HG02938 (cell line): Measurements from ENCODE around the gene SPIN1.

Source experiments
- ATAC-seq: cut with Tn5 transposase; IDR thresholded peaks from one replicate; pipeline ENCODE4 v1.9.1; 2021; ENCODE audit warnings: mild to moderate bottlenecking, moderate library complexity; ENCODE audit not compliant: unreplicated experiment

The SPIN1 gene

DNA sequence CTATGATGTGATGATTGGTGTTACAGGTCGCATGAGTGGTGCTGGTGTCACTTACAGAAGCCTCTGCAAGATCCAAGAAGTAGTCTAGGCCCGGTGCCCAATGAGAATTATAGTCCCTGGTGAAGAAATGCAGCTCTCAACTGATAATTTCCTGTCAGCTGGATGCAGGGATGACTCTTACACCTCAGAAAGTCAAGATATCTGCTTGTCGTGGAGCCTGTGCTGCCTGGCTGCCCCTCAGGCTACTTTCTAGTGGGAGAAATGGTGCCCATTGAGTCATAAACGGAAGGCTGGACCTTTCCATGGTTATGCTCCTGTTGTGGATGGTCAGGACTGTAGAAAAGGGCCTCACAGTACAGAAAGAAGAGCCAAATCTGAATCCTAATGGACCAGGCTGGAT, 99.9 kb downstream of the SPIN1 start:
- ATAC-seq: no peak

DNA sequence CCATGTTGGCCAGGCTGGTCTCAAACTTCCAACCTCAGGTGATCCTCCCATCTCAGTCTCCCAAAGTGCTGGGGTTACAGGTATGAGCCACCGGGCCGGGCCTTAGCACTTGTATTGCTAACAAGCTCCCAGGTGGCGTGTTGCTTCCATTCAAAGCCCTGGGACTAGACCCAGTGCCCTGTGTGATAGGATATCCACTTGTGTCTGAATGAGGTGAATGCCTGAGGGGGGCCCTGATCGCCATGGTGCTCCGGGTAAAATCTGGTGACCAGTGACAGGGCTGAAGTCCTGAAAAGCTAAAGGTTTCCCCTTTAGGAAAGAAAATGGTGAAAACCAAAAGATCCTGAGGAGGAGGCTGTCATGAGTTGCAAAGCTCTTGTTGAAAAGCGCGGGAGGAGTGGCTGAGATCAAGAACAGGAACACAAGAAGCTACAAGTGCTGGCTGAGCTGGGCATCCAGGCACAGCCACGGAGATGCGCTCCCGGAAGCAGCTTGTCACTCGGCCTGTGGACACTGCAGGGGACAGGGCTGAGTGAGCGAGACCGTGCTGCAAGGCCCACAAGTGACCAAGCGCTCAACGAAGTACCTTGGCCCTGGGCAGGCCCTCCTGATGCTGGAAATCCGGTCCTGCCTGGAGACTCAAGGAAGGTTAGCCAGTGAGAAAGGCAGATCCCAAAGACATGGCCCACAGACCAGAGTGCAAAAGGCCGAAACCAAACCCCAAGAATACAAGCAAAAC, 106.9 kb downstream of the SPIN1 start:
- no peak for ATAC-seq

DNA sequence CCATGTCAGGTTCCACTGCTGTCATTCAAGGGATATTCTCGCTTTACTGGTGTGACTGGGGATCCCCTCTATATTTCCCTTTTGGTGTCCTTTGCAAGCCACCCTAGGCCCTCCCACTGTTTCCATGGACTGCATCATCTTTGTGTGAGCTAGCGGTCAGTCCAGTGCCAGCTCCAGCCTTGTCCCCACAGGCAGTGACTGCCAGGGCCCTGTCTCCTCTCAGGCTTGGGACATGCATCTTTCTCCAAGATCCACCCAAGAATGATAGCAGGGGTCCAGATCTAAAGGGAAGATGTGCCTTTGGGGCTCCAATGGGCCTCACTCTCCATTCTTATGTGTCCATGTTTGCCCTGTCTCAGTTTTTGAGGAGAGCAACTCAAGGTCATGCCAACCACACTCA, 109.0 kb downstream of the SPIN1 start:
- ATAC-seq: no peak

DNA sequence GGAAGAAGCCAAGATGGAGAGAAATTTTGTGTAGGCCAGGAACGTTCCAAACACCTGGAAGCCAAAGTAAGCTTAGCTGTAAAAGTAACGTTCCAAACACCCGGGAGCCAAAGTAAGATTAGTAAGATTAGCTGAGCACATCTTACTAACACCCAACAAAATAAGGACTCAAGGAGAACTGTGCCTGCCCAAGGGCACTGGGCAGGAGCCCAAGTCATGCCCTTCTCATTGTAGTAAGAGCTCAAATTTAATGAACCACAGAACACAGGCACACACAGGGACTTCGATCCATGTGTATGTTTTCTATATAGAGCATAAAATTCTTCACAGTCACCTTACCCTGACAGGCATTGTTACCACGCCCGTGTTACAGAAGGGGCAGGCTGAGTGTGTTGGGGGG, 110.6 kb downstream of the SPIN1 start:
- no peak for ATAC-seq

GRCh38 chr9:88501086-88501485, 112.8 kb downstream of the SPIN1 start:
- no peak for ATAC-seq

GRCh38 chr9:88502552-88503034, 114.3 kb downstream of the SPIN1 start:
- no peak for ATAC-seq

DNA sequence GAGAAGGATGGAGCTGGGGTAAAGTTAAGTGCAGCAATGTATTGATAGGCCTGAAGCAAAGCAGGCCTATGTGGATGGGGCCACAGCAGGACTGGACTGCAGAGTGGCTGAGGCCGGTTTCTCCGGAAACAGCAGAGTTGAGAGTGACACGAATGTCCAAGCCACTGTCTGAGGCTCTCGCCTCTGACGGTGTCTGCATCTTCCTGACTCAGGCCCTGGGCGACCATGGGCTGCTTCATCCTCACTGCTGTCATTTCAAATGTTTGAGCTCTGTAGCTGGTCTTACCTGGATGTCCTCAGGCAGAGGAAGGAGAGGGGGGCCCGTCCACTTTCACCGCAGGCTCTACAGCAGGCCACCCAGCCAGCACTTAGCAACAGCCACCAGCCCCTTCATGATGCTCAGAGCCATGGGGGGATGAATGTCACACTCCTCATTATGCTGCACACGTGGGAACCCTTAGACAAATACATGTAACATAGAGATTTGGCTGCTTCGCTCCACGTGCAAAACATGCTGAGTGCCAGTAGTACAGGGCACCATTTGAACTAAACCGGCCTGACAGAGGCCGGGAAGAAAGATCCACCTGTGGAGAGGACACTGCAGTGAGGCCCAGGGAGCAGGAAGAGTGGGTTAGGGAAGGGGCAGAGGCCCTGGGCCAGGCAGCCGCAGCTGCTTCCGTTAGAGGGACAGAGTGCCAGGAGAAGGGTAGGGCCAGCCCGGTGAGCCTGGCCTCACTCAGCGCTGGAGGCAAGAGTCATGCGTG, 115.0 kb downstream of the SPIN1 start:
- no peak for ATAC-seq

DNA sequence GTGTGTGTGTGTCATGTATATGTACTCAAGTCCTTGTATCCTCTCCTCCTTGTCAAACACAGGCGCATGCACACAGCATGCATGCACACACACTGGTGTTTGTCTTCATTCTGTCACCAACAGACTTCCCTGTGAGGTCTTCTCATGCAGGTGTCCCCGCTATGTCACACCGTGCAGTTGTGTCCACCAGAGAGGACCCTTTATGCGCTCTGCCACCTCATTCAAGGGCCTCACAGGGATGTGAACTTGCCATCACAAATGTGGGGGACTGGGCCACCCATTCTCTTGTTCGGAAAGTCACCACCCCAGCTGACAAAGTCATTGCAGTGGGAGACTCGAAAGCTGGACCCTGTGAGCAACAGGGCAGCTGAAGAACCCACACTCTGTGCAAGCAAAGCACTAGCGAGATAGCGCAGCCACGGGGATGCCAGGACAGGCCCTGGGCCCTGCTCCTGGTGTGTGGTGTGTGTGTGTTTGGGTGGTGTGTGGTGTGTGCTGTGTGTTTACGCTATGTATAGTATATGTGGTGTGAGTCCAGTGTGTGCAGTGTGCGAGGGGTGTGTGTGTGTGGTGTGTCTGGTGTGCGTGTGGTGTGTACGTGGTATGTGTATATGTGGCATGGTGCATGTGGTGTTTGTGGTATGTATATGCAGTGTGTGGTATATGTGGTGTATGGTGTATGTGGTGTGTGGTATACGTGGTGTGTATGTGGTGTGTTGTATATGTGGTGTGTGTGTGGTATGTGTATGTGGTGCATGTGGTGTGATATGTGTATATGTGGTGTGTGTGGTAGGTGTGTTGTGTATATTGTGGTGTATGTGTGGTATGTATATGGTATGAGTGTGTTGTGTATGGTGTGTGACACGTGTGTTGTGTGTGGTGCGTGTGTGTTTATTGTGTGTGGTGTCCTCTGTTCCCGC, 115.9 kb downstream of the SPIN1 start:
- no peak for ATAC-seq

- no peak for ATAC-seq
Measured at GRCh38 chr9:88508326-88508725, 120.1 kb downstream of the SPIN1 start.

DNA sequence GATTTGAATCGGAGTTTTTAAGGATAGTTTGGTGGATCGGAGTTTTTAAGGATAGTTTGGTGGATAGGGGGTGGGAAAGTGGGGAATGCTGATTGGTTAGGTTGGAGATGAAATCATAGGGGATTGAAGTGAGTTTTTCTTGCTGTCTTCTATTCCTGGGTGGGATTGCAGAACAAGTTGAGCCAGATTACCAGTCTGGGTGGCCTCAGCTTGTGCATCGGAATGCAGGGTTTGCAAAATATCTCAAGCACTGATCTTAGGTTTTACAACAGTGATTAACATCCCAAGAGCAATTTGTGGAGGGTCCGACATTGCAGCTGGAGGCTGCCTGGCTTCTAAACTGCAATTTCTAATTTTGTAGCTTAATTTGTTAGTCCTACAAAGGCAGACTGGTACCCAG, 123.7 kb downstream of the SPIN1 start:
- no peak for ATAC-seq

DNA sequence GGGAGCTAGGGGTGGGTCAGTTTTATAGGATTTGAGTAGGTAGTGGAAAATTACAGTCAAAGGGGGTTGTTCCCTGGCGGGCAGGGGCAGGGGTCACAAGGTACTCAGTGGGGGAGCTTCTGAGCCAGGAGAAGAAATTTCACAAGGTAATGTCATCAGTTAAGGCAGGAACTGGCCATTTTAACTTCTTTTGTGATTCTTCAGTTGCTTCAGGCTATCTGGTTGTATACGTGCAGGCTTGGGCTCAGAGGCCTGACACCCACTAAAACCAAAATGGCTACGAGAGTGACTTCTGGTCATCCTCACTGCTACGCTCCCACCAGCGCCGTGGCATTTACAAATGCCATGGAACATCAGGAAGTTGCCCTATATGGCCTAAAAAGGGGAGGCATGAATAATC, 126.0 kb downstream of the SPIN1 start:
- ATAC-seq: no peak

- ATAC-seq: no peak
Measured at GRCh38 chr9:88521308-88521707, 133.1 kb downstream of the SPIN1 start.

DNA sequence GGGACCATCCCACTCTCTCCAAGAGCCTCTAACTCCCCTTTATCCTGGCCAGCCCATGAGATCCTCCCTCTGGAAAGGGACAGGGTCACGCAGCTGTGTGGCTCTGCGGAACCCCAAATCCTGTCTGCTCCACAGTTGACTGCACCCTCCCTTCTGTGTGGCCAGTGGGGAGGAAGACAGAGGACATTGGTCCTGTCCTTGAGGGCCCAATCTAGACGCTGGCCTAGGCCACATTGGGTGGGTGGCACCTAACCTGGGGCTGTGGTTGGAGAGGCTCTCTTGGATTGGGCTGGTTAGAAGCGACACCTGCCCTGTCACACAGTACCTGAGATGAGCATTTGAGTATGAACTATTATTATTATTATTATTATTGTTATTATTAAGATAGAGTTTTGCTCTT, 134.1 kb downstream of the SPIN1 start:
- no peak for ATAC-seq

- no peak for ATAC-seq
Measured at GRCh38 chr9:88523056-88523455, 134.8 kb downstream of the SPIN1 start.

- no peak for ATAC-seq
Measured at GRCh38 chr9:88524911-88525310, 136.7 kb downstream of the SPIN1 start.

GRCh38 chr9:88527618-88528017, 139.4 kb downstream of the SPIN1 start:
- no peak for ATAC-seq
